ENCODE measurements around the gene RAB3D. TPM values are rescaled to one million over a fixed set of nuclear protein-coding genes. Genes with fewer than 3 reads are reported as not detected.
"Not testable (repeated sequence)": the region's sequence is repeated elsewhere in the genome, so short reads cannot be mapped to it uniquely, and the experiment has no call there.

Gene RAB3D, protein sequence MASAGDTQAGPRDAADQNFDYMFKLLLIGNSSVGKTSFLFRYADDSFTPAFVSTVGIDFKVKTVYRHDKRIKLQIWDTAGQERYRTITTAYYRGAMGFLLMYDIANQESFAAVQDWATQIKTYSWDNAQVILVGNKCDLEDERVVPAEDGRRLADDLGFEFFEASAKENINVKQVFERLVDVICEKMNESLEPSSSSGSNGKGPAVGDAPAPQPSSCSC
- 1 to 10 TPM; 4.0 to 4.5 (median 4.3) TPM for total RNA-seq

DNA sequence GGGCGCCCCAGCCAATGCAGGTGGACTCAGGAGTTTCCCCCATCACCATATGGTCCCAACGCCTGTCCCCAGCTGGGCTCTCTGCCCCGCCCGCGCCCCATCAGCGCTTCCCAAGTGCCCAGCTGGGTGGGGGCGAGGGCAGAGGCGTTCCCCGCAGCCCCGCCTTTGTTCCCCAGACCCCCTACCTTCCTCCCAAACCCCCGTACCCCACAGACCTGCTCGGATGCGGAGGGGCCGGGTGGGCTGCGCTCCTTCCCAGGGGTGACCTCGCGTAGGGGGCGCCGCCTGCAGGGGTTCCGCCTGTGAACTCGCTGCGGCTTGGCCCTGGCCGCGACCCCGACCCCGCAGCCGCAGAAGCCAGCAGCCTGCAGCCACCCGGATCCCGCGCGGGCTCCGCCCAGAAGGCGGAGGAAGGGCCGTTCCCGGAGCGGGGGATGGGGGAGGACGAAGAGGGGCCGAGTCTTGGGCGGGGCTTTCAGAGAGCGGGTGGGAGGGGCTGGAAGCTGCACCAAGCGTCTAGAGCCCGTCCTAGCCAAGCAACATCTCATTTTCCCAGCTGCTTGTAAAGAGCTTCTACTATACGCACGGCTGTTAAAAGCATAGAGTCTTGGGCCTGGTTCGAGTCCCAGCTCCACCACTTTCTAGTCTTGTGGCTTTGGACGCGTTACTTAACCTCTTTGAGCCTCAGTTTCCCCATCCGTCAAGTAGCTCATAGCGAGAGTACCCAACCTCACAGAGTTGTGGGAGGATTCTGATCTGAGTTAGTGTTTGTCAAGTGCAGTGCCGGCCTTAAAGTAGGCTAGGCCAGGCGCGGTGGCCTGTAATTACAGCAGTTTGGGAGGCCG lies at the start of gene RAB3D:
RAB3D (minus strand) TSS at position 404 of the 845 bp plus-strand sequence. CDS start 2,258 bp downstream, outside the sequence.
- H3K4me3 Mint-ChIP-seq: peak within 1 kb of the TSS; percentile 77
- peaks cover 14% of the 10 kb centered on the region for H3K36me3 Mint-ChIP-seq (ENCODE audit: insufficient read depth)

DNA sequence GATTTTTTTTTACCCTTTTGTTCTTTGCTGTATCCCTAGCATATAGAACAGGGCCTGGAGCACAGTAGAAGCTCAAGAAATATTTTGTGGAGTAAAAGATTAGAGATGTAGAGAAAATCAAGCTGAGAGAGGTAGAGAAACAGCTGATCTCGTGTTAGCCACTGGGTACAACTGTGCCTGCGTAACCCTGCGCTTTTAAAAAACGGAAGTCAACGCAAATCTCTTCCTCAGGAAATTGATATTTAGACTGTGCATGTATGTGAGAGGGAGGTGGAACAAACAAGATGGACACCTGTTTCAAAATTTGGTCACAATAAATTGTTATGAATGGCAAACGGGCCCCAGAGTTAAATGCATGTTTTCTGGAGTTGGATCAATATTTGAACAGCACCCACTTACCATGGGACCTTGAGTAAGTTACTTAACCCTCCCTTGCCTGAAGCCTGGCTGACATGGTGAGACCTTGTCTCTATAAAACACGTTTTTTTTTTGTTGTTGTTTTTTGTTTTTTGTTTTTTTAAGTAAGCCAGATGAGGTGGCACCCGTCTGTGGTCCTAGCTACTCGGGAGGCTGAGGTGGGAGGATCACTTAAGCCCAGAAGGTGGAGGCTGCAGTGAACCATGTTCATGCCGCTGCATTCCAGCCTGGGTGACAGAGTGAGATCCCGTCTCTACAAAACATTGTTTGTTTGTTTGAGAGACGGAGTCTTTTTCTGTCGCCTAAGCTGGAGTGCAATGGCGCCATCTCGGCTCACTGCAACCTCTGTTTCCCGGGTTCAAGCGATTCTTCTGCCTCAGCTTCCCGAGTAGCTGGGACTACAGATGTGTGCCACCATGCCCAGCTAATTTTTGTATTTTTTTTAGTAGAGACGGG lies 47.9 kb upstream of the RAB3D start:
- Mint-ChIP-seq H3K9me3 (peaks cover 7% of the 10 kb centered on the region), H3K4me1 (ENCODE audit: low read depth) (peaks cover 9% of the 10 kb centered on the region), H3K4me3 (no peak overlapping the region), H3K27me3 (ENCODE audit: low read depth) (peaks cover 12% of the 10 kb centered on the region), H3K36me3 (ENCODE audit: insufficient read depth) (no peaks in the 10 kb centered on the region)
- ATAC-seq: no peak
- DNase-seq: no peak

More for the DNA sequence above, at the start of gene RAB3D:
- DNase-seq (peak; percentile 70), ATAC-seq (peak; percentile 96 to 98)
- H3K9me3 Mint-ChIP-seq: peaks cover 6% of the 10 kb centered on the region
- H3K4me1 Mint-ChIP-seq (ENCODE audit: low read depth): peaks cover 25% of the 10 kb centered on the region
- no peaks in the 10 kb centered on the region for H3K27me3 Mint-ChIP-seq (ENCODE audit: low read depth)

DNA sequence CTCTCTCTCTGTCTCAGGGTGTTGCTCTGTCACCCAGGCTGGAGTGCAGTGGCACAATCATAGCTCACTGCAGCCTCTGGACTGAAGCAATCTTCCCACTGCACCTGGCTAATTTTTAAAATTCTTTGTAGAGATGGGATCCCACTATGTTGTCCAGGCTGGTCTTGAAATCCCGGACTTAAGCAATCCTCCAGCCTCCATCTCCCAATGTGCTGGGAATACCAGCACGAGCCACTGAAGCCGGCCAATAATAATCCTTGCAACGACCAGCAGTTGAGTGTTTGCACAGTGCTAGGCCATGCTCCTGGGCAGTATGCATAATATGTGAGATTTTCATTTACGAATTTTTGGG lies 45.3 kb upstream of the RAB3D start:
- no peak for ATAC-seq
- no peak for DNase-seq
- Mint-ChIP-seq H3K4me3 (no peak overlapping the region), H3K36me3 (ENCODE audit: insufficient read depth) (no peaks in the 10 kb centered on the region), H3K9me3 (no peaks in the 10 kb centered on the region), H3K27me3 (ENCODE audit: low read depth) (peaks cover 20% of the 10 kb centered on the region), H3K4me1 (ENCODE audit: low read depth) (peaks cover 30% of the 10 kb centered on the region)

DNA sequence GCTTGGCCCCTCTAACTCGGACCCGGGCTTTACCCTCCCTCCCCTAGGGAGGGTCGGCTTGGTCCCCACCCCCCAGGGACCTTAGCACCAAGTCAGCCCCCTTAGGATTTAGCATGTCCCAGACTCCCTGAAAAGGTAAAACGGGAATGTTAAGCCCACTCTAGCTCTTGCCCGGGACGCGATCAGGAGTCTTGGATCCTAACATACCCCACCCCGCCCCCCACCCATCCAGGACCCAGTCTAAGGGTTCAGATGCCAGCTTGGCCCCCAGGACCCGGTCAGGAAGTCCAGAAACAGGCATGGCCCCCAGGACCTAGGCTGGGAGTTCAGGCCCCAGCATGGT lies 44.2 kb upstream of the RAB3D start:
- Mint-ChIP-seq H3K9me3 (no peaks in the 10 kb centered on the region), H3K27me3 (ENCODE audit: low read depth) (peaks cover 20% of the 10 kb centered on the region), H3K4me1 (ENCODE audit: low read depth) (peaks cover 32% of the 10 kb centered on the region), H3K36me3 (ENCODE audit: insufficient read depth) (no peaks in the 10 kb centered on the region), H3K4me3 (no peak overlapping the region)
- no peak for DNase-seq
- no peak for ATAC-seq

DNA sequence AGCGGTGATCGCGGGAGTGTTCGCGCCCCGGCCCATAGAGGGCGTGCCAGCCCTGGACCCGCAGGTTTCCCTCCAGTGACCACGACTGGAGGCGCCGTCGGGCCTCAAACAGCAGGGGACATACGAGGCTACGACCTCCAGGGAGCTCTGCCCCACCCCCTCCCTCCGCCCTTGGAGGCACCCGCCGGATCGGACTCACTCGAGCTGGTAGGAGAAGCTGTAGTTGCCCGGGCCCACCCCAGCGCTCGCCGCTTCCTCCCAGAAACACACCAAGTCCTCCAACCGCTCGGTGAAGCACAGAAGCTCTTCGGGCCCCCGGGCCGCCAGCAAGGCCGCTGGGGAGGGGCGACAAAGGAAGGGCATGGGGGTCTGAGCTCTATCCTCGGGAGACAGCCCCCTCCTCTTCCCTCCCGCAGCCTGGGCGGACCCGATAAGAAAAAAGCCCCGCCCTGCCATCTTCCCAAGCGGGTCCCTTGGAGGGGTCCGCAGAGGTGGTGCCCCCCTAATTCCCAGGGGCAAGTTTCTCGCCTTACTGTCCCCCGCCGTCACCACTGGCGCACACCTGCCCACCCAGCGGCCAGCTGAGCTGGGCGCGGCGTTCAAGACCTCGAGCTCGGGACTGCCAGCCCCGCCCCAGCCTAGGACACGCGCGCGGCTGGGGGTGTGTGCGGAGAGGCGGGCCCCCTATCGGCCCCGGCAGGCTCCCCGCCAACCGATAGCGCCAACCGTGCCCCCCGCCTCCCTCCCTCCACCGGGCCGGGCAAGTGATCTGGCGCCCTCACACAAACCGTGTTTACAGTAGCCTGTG lies 43.6 kb upstream of the RAB3D start:
- H3K36me3 Mint-ChIP-seq (ENCODE audit: insufficient read depth): no peaks in the 10 kb centered on the region
- ATAC-seq (no peak), DNase-seq (peak; percentile 23)
- H3K27me3 Mint-ChIP-seq (ENCODE audit: low read depth): peaks cover 20% of the 10 kb centered on the region
- peak overlapping the region; percentile 51 for H3K4me3 Mint-ChIP-seq
- H3K4me1 Mint-ChIP-seq (ENCODE audit: low read depth): peaks cover 37% of the 10 kb centered on the region
- no peaks in the 10 kb centered on the region for H3K9me3 Mint-ChIP-seq

DNA sequence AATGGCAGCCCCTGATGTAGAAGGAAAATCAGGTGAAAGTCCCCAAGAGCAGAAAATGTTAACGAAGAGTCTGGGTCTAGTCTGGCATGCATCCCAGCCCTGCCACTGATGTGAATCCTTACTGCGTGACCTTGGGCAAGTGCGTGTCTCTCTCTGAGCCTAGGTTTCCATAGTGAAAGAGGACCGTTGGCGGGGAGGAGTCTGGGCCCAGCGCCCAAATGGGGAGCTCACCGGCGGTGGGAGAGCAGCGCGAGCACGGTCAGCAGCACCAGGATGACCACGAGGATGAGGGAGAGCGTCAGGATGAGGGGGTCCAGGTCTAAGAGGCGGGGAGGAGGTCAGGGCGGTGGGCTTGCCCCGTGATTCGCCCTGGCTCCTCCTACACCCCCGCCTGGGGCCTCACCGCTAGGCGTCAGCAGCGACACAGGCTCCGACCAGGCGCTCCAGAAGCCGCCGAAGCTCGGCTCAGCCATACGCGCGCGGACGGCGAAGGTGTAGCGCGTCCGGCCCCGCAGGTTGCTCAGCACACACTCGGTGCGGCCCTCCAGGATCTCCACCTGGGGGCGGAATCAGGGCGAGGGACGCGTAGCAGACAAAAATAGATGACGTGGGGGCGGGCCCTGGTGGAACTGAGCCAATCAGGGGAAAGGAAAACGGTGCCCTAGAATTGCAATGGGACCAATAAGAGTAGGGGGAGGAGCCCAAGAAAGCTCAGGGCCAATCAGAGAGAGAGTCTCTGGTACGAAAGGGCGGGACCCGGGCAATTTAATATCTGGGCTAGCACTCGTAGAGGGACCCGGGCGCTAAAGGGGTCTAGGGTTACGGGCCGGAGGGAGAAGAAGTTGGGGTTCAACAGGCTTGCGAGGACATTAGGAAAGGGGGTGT lies 41.4 kb upstream of the RAB3D start:
- peaks cover 20% of the 10 kb centered on the region for H3K27me3 Mint-ChIP-seq (ENCODE audit: low read depth)
- H3K9me3 Mint-ChIP-seq: no peaks in the 10 kb centered on the region
- peak; percentile 94 for DNase-seq
- peak overlapping the region; percentile 83 for H3K4me3 Mint-ChIP-seq
- H3K4me1 Mint-ChIP-seq (ENCODE audit: low read depth): peaks cover 48% of the 10 kb centered on the region
- H3K36me3 Mint-ChIP-seq (ENCODE audit: insufficient read depth): peaks cover 8% of the 10 kb centered on the region
- peak; percentile 89 to 90 for ATAC-seq

DNA sequence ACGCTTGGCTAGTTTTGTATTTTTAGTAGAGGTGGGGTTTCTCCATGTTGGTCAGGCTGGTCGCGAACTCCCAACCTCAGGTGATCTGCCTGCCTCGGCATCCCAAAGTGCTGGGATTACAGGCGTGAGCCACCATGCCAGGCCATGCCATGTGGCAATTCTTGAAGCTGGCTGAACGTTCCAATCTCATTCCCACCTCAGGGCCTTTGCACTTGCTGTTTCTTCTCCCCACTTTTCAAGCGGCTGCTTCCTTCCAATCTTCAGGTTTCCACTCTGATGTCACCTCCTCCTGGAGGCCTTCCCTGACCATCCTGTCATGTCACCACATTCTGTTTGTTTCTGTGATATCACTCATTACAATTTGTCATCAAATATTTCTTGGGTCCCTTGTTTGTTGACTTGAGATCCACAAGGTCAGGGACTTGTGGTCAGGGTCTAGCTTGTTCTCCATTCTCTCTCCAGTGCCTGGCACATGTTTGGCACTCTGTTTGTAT lies 40.4 kb upstream of the RAB3D start:
- Mint-ChIP-seq H3K9me3 (no peaks in the 10 kb centered on the region), H3K36me3 (ENCODE audit: insufficient read depth) (peaks cover 8% of the 10 kb centered on the region), H3K4me1 (ENCODE audit: low read depth) (peaks cover 53% of the 10 kb centered on the region), H3K4me3 (peak overlapping the region; percentile 83), H3K27me3 (ENCODE audit: low read depth) (peaks cover 20% of the 10 kb centered on the region)
- no peak for DNase-seq
- no peak for ATAC-seq

DNA sequence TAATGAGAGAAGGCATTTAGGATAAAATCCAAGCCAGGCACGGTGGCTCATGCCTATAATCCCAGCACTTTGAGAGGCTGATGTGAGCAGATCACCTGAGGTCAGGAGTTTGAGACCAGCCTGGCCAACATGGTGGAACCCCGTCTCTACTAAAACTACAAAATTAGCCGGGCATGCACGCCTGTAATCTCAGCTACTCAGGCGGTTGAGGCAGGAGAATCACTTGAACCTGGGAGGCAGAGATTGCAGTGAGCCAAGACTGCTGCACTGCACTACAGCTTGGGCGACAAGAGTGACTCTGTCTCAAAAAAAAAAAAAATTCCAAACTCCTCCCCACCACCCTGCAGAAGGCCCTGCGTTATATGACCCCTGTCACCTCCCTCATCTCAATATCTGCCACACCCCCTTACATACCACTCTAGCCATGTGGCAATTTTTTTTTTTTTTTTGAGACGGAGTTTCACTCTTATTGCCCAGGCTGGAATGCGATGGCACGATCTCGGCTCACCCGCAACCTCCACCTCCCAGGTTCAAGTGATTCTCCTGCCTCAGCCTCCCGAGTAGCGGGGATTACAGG lies 39.9 kb upstream of the RAB3D start:
- Mint-ChIP-seq H3K4me1 (ENCODE audit: low read depth) (peaks cover 53% of the 10 kb centered on the region), H3K27me3 (ENCODE audit: low read depth) (peaks cover 20% of the 10 kb centered on the region)
- not testable (repeated sequence) for H3K4me3 Mint-ChIP-seq; H3K9me3 Mint-ChIP-seq; DNase-seq; H3K36me3 Mint-ChIP-seq (ENCODE audit: insufficient read depth); ATAC-seq

DNA sequence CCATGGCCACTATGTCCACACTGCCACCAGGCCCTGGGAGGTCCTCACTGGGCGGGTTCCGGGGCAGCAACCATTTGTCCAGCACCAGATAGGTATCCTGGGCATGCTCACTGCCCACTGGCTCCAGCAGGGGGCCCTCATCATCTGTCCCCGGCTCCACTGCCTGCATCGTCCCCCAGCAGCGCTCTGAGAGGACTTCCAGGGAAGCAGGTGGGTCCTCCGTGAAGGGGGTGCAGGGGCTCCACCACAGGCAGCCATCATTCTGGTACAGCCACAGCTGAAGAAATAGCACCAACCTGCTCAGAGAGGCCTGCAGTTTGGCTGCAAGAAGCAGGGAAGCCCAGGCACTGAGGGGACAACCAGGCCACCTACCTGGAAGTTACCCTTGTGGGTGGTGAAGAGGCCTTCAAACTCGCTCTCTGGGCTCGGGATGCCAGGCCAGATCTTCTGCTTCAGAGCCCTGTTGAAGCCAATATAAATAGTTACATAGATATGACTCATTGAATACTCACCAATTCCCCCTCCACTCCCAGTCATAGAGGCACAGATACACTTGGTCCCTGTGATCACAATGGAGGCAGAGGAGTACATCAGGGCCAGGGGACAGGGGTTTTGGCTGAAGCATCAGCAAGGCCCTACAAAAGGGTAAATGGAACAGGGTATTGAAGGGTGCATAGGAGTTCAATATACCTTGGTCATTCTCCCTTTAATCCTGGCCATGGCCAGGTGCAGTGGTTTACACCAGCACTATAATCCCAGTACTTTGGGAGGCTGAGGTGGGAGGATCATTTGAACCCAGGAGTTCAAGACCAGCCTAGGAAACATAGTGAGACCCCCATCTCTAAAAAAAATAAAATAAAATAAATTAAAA lies 39.1 kb upstream of the RAB3D start:
- Mint-ChIP-seq H3K36me3 (ENCODE audit: insufficient read depth) (peaks cover 8% of the 10 kb centered on the region), H3K4me1 (ENCODE audit: low read depth) (peaks cover 53% of the 10 kb centered on the region), H3K9me3 (no peaks in the 10 kb centered on the region), H3K4me3 (no peak overlapping the region), H3K27me3 (ENCODE audit: low read depth) (peaks cover 18% of the 10 kb centered on the region)
- no peak for DNase-seq
- ATAC-seq: no peak

DNA sequence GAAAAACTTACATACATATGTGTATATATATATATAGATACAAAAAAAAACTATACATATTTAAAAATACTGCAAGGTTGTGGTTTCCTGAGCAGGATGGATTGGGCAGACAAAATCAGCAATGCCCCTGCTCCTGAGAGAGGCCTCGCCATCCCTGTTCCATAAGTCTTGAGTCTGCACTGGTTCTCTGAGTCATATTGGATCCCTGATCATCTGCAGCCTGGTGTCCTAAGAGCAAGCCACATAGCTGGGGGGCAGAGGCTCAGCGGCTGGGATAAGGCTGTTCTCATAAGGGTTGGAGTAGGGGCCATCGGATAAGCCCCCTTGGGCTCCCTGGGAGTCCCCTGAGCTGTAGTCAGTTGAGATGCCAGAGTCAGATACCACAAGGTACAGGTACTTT lies 38.3 kb upstream of the RAB3D start:
- peaks cover 54% of the 10 kb centered on the region for H3K4me1 Mint-ChIP-seq (ENCODE audit: low read depth)
- H3K9me3 Mint-ChIP-seq: no peaks in the 10 kb centered on the region
- H3K27me3 Mint-ChIP-seq (ENCODE audit: low read depth): peaks cover 12% of the 10 kb centered on the region
- no peak overlapping the region for H3K4me3 Mint-ChIP-seq
- ATAC-seq: no peak
- peaks cover 8% of the 10 kb centered on the region for H3K36me3 Mint-ChIP-seq (ENCODE audit: insufficient read depth)
- DNase-seq: no peak

DNA sequence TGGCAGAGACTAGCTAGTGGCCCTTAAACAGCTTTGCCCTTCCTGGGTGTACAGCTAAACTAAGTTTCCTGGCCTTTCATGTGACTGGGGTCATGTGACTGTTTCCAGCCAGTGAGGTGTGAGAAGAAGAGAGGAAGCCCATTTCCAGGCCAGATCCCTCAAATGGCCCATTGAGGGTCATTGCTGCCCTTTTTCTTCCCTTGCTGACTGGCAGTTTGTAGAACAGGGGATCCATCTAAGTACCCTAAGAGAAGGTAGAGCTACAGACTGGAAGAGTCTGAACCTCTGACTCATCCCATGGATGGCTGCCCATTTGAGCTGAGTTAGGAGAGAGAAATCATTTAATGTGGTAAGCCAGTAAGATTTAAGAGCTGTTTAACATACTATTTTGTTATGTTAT lies 37.8 kb upstream of the RAB3D start:
- H3K4me1 Mint-ChIP-seq (ENCODE audit: low read depth): peaks cover 52% of the 10 kb centered on the region
- ATAC-seq (no peak), DNase-seq (no peak)
- no peaks in the 10 kb centered on the region for H3K9me3 Mint-ChIP-seq
- H3K36me3 Mint-ChIP-seq (ENCODE audit: insufficient read depth): peaks cover 8% of the 10 kb centered on the region
- H3K4me3 Mint-ChIP-seq: peak overlapping the region; percentile 67
- peaks cover 8% of the 10 kb centered on the region for H3K27me3 Mint-ChIP-seq (ENCODE audit: low read depth)
